OCI-LY3 (cell line): ENCODE results near the gene GNB5.
A peak's percentile ranks its signal among the peaks of the same experiment; 100 is the strongest.

Experiments
- H2AFZ ChIP-seq: fragments of 200-600, 300-600 bp; shearing (Covaris generic); 2 replicates; pipeline ENCODE4 v1.6.0; 2014; ENCODE audit warnings: antibody characterized with exemption, low read depth, low read length
- H3K27ac ChIP-seq: fragments of 200-600, 300-600 bp; sonication (generic); 2 replicates; pipeline ENCODE4 v1.5.1; 2014; ENCODE audit warnings: mild to moderate bottlenecking, low read length, moderate library complexity, mixed read lengths
- H3K27me3 ChIP-seq: fragments of 200-600, 300-600 bp; sonication (generic); 2 replicates; pipeline ENCODE4 v1.6.1; 2014; ENCODE audit warnings: low read depth, low read length, mixed read lengths
- H3K36me3 ChIP-seq: fragments of 200-600, 300-600 bp; sonication (generic); replicated peaks from 2 replicates; pipeline ENCODE3; 2014; ENCODE audit warnings: low read depth, low read length, mixed read lengths
- H3K4me1 ChIP-seq: fragments of 300-600, 200-600 bp; sonication (generic); 2 replicates; pipeline ENCODE4 v1.6.1; 2014; ENCODE audit warnings: low read length, mixed read lengths
- H3K4me2 ChIP-seq: fragments of 200-600, 300-600 bp; sonication (generic); 2 replicates; pipeline ENCODE4 v1.6.1; 2014; ENCODE audit warnings: low read length, mixed read lengths
- H3K4me3 ChIP-seq: fragments of 300-600, 200-600 bp; sonication (generic); 2 replicates; pipeline ENCODE4 v1.5.1; 2014; ENCODE audit warnings: antibody characterized with exemption, mild to moderate bottlenecking, low read length, moderate library complexity
- H3K79me2 ChIP-seq: fragments of 300-600, 200-600 bp; shearing (Covaris generic); 2 replicates; pipeline ENCODE4 v1.6.1; 2014; ENCODE audit warnings: mild to moderate bottlenecking, low read length, mixed read lengths
- H3K9ac ChIP-seq: fragments of 300-600, 200-600 bp; shearing (Covaris generic); 2 replicates; pipeline ENCODE4 v1.6.0; 2014; ENCODE audit warnings: mild to moderate bottlenecking, low read length, moderate library complexity
- H3K9me3 ChIP-seq: fragments of 200-600, 300-600 bp; shearing (Covaris generic); 2 replicates; pipeline ENCODE4 v1.6.1; 2014; ENCODE audit warnings: low read length, mixed read lengths; ENCODE audit not compliant: insufficient read depth
- H4K20me1 ChIP-seq: fragments of 200-600, 300-600 bp; sonication (generic); 2 replicates; pipeline ENCODE4 v1.6.1; 2016; ENCODE audit warnings: low read length, mixed read lengths; ENCODE audit not compliant: insufficient read depth
- EZH2phosphoT487 ChIP-seq: fragments of 200-600 bp; shearing (Covaris generic); IDR thresholded peaks from 2 replicates; pipeline ENCODE4 v1.6.1; 2018; ENCODE audit warnings: antibody characterized with exemption, mixed run types, low read depth
- TF ChIP-seq, protein P1 (sequence below): fragments of 200-600, 300-600 bp; sonication (generic); IDR thresholded peaks from 2 replicates; pipeline ENCODE4 v1.5.1; 2014; ENCODE audit warnings: antibody characterized with exemption, low read length, low read depth

GNB5 gene

GRCh38 chr15:52078197-52078875, 112.9 kb downstream of the GNB5 start:
- Histone ChIP-seq H3K9ac (no peak overlapping the region), H3K36me3 (no peaks in the 10 kb centered on the region), H3K79me2 (no peaks in the 10 kb centered on the region), H3K27ac (no peak overlapping the region), H3K4me2 (no peak overlapping the region), H3K27me3 (no peaks in the 10 kb centered on the region), H3K4me1 (peaks cover 29% of the 10 kb centered on the region), H4K20me1 (no peaks in the 10 kb centered on the region), H3K4me3 (no peak overlapping the region), H3K9me3 (no peaks in the 10 kb centered on the region), H2AFZ (no peak overlapping the region)
- TF ChIP-seq, protein P1, sequence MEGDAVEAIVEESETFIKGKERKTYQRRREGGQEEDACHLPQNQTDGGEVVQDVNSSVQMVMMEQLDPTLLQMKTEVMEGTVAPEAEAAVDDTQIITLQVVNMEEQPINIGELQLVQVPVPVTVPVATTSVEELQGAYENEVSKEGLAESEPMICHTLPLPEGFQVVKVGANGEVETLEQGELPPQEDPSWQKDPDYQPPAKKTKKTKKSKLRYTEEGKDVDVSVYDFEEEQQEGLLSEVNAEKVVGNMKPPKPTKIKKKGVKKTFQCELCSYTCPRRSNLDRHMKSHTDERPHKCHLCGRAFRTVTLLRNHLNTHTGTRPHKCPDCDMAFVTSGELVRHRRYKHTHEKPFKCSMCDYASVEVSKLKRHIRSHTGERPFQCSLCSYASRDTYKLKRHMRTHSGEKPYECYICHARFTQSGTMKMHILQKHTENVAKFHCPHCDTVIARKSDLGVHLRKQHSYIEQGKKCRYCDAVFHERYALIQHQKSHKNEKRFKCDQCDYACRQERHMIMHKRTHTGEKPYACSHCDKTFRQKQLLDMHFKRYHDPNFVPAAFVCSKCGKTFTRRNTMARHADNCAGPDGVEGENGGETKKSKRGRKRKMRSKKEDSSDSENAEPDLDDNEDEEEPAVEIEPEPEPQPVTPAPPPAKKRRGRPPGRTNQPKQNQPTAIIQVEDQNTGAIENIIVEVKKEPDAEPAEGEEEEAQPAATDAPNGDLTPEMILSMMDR: no peak
- no peak for TF ChIP-seq EZH2phosphoT487

DNA sequence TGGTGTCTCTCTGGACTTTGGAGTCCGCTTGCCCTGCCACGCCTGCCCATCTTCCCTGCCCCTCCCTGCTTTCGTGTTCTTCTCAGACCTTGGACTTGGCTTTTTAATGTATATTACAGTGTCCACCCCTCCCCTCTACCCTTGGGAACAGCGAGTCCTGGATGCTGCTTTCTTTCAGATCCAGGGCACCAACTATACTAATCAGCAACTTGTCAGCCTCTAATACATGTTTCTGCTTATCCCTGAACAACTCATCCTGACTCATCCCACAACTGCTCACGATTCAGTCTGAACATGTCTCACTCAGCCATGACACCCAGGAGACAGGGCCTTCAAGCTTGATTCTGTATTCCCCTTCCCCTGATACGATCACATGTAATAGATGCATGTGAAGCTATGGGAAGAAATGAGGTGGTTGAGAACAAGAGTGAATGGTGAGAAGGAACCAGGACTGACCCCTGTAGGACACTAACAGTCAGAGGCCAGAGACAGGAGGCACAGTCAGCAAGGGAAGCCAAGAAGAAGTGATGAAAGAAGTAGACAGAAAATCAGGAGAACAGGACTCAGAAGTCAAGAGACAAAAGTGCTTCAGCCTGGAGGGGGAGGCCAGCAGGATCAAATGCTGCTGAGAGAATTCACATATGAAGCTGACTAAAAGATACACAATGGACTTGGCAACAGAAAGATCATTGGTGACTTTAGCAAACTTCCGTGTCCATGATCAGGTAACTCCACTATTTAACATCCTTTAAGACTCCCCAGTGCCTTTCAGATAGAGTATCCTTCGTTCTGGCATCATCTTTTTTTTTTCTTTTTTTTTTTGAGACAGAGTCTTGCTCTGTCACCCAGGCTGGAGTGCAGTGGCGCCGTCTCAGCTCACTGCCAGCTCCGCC, 114.1 kb downstream of the GNB5 start:
- no peaks in the 10 kb centered on the region for H4K20me1 ChIP-seq
- peak overlapping the region; percentile 34; the same call in 1 of the 2 replicates for H3K4me2 ChIP-seq
- no peak overlapping the region for H2AFZ ChIP-seq
- no peak overlapping the region for H3K9ac ChIP-seq
- H3K36me3 ChIP-seq: no peaks in the 10 kb centered on the region
- no peaks in the 10 kb centered on the region for H3K27me3 ChIP-seq
- H3K9me3 ChIP-seq: no peaks in the 10 kb centered on the region
- TF ChIP-seq, protein P1: no peak
- TF ChIP-seq EZH2phosphoT487: no peak
- no peaks in the 10 kb centered on the region for H3K79me2 ChIP-seq
- peaks cover 17% of the 10 kb centered on the region for H3K4me1 ChIP-seq
- H3K27ac ChIP-seq: no peak overlapping the region
- H3K4me3 ChIP-seq: no peak overlapping the region

GRCh38 chr15:52071570-52071969, 119.6 kb downstream of the GNB5 start:
- Histone ChIP-seq H3K79me2 (no peaks in the 10 kb centered on the region), H3K27ac (no peak overlapping the region), H3K4me2 (no peak overlapping the region), H3K4me1 (peaks cover 10% of the 10 kb centered on the region), H3K4me3 (no peak overlapping the region), H3K9me3 (no peaks in the 10 kb centered on the region), H3K36me3 (peaks cover 3% of the 10 kb centered on the region), H3K9ac (no peak overlapping the region), H2AFZ (no peak overlapping the region), H4K20me1 (0 out of 2 replicates have a peak, but pooled peaks cover 5% of the 10 kb centered on the region), H3K27me3 (no peaks in the 10 kb centered on the region)
- TF ChIP-seq, protein P1: no peak

DNA sequence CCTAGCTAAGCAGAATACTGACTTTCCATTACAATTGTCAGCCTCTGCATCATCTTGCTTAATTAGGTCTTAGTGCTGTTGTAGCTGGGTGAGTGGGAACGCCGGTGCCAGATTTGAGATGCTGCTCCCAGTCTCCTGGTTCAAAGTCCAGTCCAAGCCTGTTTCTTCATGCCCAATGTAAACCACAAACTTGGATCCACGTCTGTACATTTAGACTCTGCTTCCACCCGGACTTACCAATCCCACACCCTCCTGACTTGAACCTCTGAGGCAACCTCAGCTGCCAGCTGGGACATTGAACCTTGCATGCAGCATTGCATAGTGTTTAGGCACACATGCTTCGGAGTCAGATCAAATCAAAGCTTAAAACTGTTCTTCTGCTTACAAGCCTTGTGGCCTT, 121.6 kb downstream of the GNB5 start:
- H3K36me3 ChIP-seq: peaks cover 3% of the 10 kb centered on the region
- no peak overlapping the region for H3K9ac ChIP-seq
- no peak overlapping the region for H3K4me2 ChIP-seq
- no peaks in the 10 kb centered on the region for H3K27me3 ChIP-seq
- no peaks in the 10 kb centered on the region for H3K9me3 ChIP-seq
- H3K27ac ChIP-seq: no peak overlapping the region
- 0 out of 2 replicates have a peak, but pooled peaks cover 5% of the 10 kb centered on the region for H4K20me1 ChIP-seq
- H3K79me2 ChIP-seq: no peaks in the 10 kb centered on the region
- H3K4me1 ChIP-seq: peaks cover 7% of the 10 kb centered on the region
- no peak overlapping the region for H3K4me3 ChIP-seq
- TF ChIP-seq, protein P1: no peak
- TF ChIP-seq EZH2phosphoT487: no peak
- H2AFZ ChIP-seq: no peak overlapping the region
